Smooth muscle cell (in vitro differentiated cells): Measurements from ENCODE around the gene SLC29A3. TPM values are rescaled to one million over a fixed set of nuclear protein-coding genes. Genes with fewer than 3 reads are reported as not detected.

Source experiments
- DNase-seq: peaks from one replicate; lab custom pipeline; 2025; ENCODE audit not compliant: unreplicated experiment; lab: John Stamatoyannopoulos, UW
- H2AFZ ChIP-seq: fragments of 200-600 bp; sonication (generic); 2 replicates; pipeline ENCODE4 v1.6.0; 2016; ENCODE audit warnings: antibody characterized with exemption, low read depth, mild to moderate bottlenecking
- H3F3A ChIP-seq: fragments of 200-600 bp; sonication (generic); 2 replicates; pipeline ENCODE4 v1.6.0; 2017; ENCODE audit warnings: antibody characterized with exemption, low read depth
- H3K27ac ChIP-seq: fragments of 200-600 bp; sonication (generic); 2 replicates; pipeline ENCODE4 v1.5.1; 2016; ENCODE audit warnings: low read depth, mild to moderate bottlenecking
- H3K27me3 ChIP-seq: fragments of 200-600 bp; sonication (generic); 2 replicates; pipeline ENCODE4 v1.6.1; 2016; ENCODE audit warnings: low read depth, mild to moderate bottlenecking
- H3K36me3 ChIP-seq: fragments of 200-600 bp; sonication (generic); 2 replicates; pipeline ENCODE4 v1.5.1; 2016; ENCODE audit warnings: low read depth
- H3K4me1 ChIP-seq: fragments of 200-600 bp; sonication (generic); 2 replicates; pipeline ENCODE4 v1.5.1; 2016; ENCODE audit warnings: low read depth
- H3K4me2 ChIP-seq: fragments of 200-600 bp; sonication (generic); 2 replicates; pipeline ENCODE4 v1.6.0; 2016; ENCODE audit warnings: mild to moderate bottlenecking
- H3K4me3 ChIP-seq: fragments of 200-600 bp; sonication (generic); 2 replicates; pipeline ENCODE4 v1.5.1; 2016; ENCODE audit warnings: mild to moderate bottlenecking
- H3K79me2 ChIP-seq: fragments of 200-600 bp; sonication (generic); 2 replicates; pipeline ENCODE4 v1.6.0; 2016; ENCODE audit warnings: low read depth, mild to moderate bottlenecking
- H3K9ac ChIP-seq: fragments of 200-600 bp; sonication (generic); 2 replicates; pipeline ENCODE4 v1.6.0; 2016; ENCODE audit warnings: low read depth
- H3K9me3 ChIP-seq: fragments of 200-600 bp; sonication (generic); replicated peaks from 2 replicates; pipeline ENCODE4 v1.5.1; 2016; ENCODE audit warnings: low read depth
- H4K20me1 ChIP-seq: fragments of 200-600 bp; sonication (generic); 2 replicates; pipeline ENCODE4 v1.6.0; 2016; ENCODE audit warnings: low read depth
- CTCF ChIP-seq: fragments of 200-600 bp; sonication (generic); IDR thresholded peaks from 2 replicates; pipeline ENCODE4 v1.5.1; 2017; ENCODE audit warnings: borderline replicate concordance, mild to moderate bottlenecking, antibody characterized with exemption; ENCODE audit not compliant: insufficient read depth, poor library complexity, severe bottlenecking
- WGBS: methylation state at CpG from one replicate; pipeline ENCODE4 v1.1.7; 2016; ENCODE audit warnings: low lambda C conversion rate; 5-methylcytosine and 5-hydroxymethylcytosine counted together
- polyA plus RNA-seq: library from polyadenylated mRNA; unstranded; fragments of >200 nt; fragmentation: Nextera tagmentation; extraction: Ambion mirVana; gene quantifications from 2 replicates; pipeline ENCODE4 v1.2.1, GENCODE V29; 2016
- total RNA-seq: library from RNA; depleted of rRNA; stranded (reverse); fragments of >200 nt; gene quantifications from 2 replicates; pipeline ENCODE4 v1.2.3, GENCODE V29; 2014

The SLC29A3 gene
- total and polyA plus RNA-seq, 2 experiments from 2014 or later: 2.9 to 4.8 TPM

- Histone ChIP-seq H3K36me3 (no peaks in the 10 kb centered on the region), H3K27me3 (no peaks in the 10 kb centered on the region), H3K4me1 (no peaks in the 10 kb centered on the region), H3F3A (peaks cover 28% of the 10 kb centered on the region), H3K9ac (no peak overlapping the region), H3K4me2 (no peak overlapping the region), H3K27ac (no peak overlapping the region), H3K9me3 (no peaks in the 10 kb centered on the region), H2AFZ (no peak overlapping the region), H3K79me2 (no peaks in the 10 kb centered on the region), H4K20me1 (peaks cover 49% of the 10 kb centered on the region), H3K4me3 (no peak overlapping the region)
- DNase-seq: no peak
- 91% methylated on average over 6 of the region's 6 CpGs for WGBS
- no peak for TF ChIP-seq CTCF
These were observed 14.1 kb upstream of the SLC29A3 start for GRCh38 chr10:71304914-71305313.

GRCh38 chr10:71306979-71307378 is 12.1 kb upstream of the SLC29A3 start:
- no peak overlapping the region for H2AFZ ChIP-seq
- H3F3A ChIP-seq: peaks cover 21% of the 10 kb centered on the region
- no peak overlapping the region for H3K4me2 ChIP-seq
- WGBS: 86% methylated on average over 3 of the region's 3 CpGs
- no peak overlapping the region for H3K27ac ChIP-seq
- TF ChIP-seq CTCF: no peak
- no peaks in the 10 kb centered on the region for H3K4me1 ChIP-seq
- no peaks in the 10 kb centered on the region for H3K36me3 ChIP-seq
- no peaks in the 10 kb centered on the region for H3K79me2 ChIP-seq
- H3K9ac ChIP-seq: no peak overlapping the region
- DNase-seq: no peak
- H3K4me3 ChIP-seq: no peak overlapping the region
- H3K27me3 ChIP-seq: no peaks in the 10 kb centered on the region
- no peaks in the 10 kb centered on the region for H3K9me3 ChIP-seq
- peaks cover 28% of the 10 kb centered on the region for H4K20me1 ChIP-seq

GRCh38 chr10:71307469-71308085 is 11.5 kb upstream of the SLC29A3 start:
- no peak overlapping the region for H3K4me3 ChIP-seq
- H3K4me2 ChIP-seq: no peak overlapping the region
- no peak for TF ChIP-seq CTCF
- H3K79me2 ChIP-seq: no peaks in the 10 kb centered on the region
- H3K4me1 ChIP-seq: no peaks in the 10 kb centered on the region
- no peaks in the 10 kb centered on the region for H3K9me3 ChIP-seq
- H3K9ac ChIP-seq: no peak overlapping the region
- H3F3A ChIP-seq: peaks cover 19% of the 10 kb centered on the region
- H3K27me3 ChIP-seq: no peaks in the 10 kb centered on the region
- H3K36me3 ChIP-seq: no peaks in the 10 kb centered on the region
- H4K20me1 ChIP-seq: peaks cover 22% of the 10 kb centered on the region
- no peak overlapping the region for H2AFZ ChIP-seq
- DNase-seq: no peak
- WGBS: 88% methylated on average over 8 of the region's 8 CpGs
- no peak overlapping the region for H3K27ac ChIP-seq

- no peak overlapping the region for H3K4me2 ChIP-seq
- no peak overlapping the region for H2AFZ ChIP-seq
- H4K20me1 ChIP-seq: peaks cover 15% of the 10 kb centered on the region
- no peak overlapping the region for H3K9ac ChIP-seq
- peaks cover 19% of the 10 kb centered on the region for H3F3A ChIP-seq
- 91% methylated on average over 2 of the region's 2 CpGs for WGBS
- H3K27ac ChIP-seq: no peak overlapping the region
- TF ChIP-seq CTCF: no peak
- H3K4me3 ChIP-seq: no peak overlapping the region
- H3K79me2 ChIP-seq: no peaks in the 10 kb centered on the region
- H3K27me3 ChIP-seq: no peaks in the 10 kb centered on the region
- no peak for DNase-seq
- H3K4me1 ChIP-seq: no peaks in the 10 kb centered on the region
- H3K36me3 ChIP-seq: no peaks in the 10 kb centered on the region
- H3K9me3 ChIP-seq: no peaks in the 10 kb centered on the region
These were observed 10.8 kb upstream of the SLC29A3 start for GRCh38 chr10:71308244-71308643.
